Measurements from ENCODE around the gene PCDH19.

PCDH19 gene

DNA sequence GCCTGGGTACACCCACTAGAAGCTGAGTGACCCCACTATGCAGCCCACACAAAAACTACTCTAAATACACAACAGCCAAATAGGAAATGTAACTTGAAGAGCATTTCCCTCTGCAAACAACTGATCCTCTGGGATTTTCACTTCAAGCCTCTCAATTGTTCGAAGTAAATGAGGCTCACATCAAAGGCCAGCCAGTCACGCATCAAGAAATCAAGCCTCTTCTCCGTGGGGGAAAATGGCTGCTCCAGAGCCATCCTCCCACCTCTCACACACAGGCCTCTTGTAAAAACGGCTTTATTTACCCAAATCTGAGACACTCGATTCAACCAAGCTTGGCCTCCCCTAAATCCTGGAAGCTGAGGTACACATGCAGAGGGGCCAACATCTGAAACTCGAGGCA lies 14.3 kb downstream of the PCDH19 start:
- no peak for DNase-seq

DNA sequence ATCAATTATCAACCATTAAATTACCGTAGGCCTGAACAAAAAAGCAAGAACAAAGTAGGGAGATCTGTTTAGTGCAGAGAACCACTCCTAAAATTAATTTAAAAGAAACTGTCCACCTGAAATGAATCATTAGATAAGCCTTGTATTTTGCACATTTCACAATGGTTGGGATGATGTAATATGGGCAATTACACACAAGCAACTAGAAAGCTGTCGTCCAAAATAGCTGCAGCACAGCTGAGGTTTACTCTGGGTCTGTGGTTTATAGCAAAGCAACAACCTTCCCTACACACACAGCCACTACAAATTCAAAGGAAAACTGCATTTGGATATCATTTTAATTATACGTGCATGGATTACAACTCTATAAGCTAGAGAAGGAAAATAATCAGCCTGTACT lies 28.5 kb downstream of the PCDH19 start:
- no peak for DNase-seq

DNA sequence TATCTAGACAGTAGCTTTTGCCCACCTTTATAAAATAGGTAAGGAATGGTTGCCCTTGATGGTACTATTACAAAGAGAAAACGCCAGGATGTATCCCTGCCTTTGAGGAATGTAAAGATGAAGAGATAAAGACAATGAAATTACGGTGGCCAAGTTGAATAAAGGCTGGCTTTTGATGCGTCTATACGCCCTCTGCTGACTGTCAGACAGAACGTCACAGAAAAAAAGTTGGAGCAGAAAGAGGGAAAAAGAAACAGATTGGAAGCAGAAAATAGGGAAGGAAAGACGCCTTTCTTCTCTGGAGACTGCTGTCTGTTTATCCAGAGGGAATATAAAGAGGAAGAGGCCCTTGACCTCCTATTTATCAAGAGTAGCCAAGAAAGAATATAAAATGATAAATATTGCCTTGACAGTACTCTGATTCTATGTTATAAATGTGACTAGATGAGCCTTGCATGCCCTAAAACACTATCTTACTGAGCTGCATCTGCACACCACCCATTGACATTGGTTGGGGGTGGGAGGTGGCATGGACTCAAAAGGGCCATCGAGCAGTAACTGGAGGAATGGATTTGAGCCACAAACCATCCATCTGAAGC lies 30.6 kb downstream of the PCDH19 start:
- no peak for DNase-seq

DNA sequence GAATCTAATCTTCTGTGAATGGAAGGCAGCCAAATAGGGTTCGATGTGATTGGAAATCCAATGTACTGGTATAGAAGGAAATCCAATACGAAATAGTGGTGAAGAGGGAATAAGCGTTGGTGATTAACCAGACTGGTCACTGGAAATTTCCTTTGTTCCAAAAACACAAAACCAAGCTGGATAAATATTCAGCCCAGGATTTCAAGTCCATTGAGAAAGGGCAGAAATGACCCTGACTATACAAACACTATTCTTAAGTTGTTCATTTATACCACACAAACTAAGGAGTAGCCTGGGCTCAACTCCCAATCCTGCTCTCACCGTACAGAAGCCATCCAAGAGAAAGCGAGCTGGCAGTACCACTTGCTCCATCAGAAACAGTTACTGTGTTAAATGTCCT lies 32.2 kb downstream of the PCDH19 start:
- no peak for DNase-seq

DNA sequence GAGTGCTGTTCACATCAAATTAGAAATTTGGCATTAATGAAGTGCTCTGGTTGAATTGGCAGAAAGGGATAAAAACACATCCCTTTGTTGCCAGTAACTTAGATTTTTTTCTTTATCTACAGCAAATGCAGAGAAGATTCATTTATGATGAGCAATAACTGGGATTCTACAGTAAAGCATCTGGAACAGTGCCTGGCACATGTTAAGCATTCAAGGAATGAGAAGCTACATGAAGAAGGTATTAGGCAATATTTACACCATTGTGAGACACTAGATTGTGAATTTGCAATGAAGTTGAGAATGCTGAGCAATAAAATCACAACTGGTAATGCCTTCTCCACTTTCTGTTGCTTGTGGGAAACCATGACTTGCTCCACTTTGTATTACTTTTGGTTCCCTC lies 33.5 kb downstream of the PCDH19 start:
- no peak for DNase-seq

DNA sequence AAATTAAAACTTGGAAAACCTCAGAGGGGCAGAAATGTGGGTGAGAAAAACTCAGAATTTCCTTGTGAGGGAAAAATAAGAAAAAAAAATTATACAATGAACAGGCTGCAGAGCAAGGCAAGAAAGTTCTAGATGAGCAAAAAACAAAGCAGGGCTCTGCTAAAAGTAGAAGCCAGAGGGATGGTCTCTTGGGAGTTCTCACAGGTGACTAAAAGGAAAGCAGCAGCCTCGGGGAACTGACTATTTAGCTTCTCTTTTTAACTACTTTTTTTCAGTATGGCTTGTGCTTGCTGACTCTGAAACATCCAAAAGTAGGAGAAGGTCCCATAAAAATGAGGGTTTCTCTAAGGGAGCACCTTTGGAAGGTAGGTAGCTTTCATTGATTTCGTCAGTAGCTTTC lies 36.4 kb downstream of the PCDH19 start:
- DNase-seq: no peak

DNA sequence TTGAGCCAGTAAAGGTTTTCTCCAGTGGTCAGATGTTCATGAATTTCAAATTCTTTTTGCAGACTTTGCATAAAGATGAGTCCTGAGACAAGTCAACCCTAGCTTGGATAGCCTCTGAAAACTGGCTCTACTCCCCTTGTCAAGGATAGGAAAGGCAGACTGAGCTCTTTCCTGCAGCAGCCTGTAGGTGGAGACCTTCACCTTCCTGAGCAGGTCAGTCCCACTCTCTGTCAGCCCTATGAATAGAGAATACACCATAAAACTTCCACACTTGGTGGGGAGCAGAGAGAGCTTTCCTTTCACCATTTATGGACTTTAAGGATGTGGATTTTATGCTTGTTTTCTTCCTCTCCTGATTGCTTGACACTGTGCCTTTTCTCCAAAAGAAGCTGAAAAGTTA lies 41.9 kb downstream of the PCDH19 start:
- DNase-seq: no peak

DNA sequence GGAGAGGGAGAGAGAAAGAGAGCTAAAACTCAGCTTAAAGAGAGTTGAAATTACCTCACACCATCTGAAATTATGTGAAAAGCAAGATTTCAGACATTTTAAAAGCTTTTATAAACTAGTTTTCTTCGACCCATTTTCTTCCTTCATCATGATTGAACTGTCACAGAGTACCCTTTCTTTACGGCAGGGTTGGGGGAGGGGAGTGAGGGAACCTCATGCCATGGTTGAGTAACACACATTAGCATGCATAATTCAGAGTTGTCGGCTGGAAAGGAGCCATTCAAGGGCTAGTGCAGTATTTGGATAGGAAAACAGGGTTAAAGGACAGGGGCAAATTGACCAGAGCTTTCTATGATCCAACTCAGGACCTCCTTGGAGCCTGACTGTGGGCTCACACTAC lies 46.2 kb downstream of the PCDH19 start:
- no peak for DNase-seq

DNA sequence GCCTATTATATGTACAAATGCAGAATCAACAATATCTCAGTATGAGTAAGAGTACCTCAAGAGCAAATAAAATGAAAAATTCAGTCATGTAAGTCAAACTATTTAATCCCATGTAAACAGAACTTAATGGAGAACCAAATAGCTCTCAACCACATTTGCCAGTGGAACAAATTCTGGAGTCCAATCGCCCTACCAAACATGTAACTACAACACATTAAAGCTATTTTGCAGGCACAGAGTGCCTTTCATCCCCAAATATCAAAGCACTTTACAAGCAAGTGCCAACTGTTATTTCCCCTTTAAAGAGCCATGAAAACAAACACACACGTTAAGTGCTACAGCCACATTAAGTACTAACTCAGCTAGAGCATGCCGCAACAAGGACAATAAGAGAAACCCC lies 51.3 kb downstream of the PCDH19 start:
- no peak for DNase-seq

DNA sequence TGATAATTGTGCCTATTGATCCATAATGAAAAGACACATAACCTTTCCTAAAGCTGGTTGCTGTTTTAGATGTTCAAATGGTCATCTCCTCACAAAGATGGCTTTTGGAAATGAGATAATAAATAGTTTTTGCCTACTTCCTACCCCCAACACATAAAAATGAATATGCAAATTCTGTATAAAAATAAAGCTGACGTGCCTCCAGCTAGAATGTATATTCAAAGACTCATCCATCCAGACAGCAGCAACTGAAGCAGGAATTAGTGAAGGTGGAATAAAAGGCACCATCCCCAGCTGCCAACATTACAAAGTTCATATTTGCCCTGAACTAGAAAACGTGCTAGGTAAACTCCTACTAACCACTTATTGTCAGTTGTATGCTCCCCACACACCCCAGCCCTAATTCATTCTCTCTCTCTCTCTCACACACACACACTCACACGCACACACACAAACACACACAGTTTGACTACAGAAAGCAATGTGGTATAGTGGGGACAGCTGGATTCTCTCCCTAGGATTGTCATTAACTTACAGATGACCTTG lies 53.6 kb downstream of the PCDH19 start:
- DNase-seq: no peak

DNA sequence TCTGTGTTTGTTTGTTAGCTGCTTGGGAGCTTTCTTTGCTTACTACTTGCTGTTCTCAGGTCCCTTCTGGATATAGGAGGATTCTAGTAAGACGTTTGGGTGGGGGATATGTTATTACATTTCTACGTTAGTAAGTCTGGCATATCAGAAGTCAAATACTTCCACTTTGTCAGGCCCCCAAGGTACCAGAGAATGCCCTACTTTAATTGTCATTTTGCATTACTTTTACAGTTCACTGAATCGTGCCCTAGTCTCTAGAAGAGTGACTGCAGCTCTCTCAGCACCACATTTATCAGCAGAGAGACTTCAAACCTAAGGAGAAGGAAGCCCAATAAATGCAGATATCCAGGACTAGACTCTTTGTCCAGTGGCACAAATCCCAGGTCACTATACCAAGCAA lies 54.4 kb downstream of the PCDH19 start:
- DNase-seq: no peak

DNA sequence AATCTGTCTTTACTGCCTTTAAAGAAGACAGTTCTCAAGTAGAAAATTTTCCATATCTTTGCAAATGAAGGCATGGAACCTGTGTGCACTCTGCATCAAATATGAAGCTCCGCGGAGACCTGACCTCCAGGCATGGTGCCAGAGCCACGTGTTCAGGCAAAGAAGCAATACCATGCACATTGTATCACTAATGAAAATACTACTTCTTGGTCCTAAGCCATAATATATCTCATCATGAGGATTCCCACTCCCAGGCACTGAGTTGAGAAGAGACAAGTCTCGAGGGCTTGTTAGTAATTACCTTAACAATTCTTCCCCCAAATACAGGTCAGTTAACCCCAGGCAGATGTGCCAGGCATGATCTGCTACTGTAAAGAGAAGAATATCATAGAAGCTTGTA lies 56.7 kb downstream of the PCDH19 start:
- DNase-seq: no peak

DNA sequence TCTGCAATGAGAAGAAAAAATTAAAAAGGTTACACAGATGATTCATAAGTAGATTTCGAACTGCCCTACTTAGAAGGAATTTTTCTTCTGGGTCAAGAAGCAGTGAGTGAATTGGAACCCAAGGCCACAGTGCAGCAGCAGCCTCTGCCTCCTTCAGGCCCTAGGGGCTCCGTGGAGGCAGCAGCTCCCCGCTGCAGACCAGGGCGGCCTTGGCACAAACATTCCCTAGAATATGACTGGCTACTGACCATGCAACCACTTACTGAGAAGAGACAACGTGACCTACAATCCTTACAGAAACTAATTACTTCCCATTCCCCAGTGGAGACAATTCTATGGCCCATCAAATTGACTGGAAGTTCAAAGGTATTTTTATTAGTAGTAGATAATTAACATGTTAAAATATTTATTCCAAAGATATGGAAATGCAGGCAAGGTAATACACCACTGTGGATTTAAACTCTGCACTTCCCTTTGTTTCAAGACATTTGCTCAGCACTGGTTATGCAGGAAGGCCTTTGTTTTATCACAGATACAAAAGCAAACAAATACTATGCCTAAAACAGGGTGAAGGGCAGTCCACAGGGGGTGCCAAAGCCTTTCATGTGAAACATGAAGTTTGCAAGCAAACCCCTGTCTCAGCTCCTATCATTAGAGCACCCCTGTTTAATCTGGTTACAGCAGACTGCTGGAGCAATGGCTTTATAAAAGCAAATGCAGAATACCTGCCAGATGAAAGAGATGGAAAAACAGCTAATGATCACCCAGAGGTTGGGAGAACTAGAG lies 59.2 kb downstream of the PCDH19 start:
- DNase-seq: no peak

DNA sequence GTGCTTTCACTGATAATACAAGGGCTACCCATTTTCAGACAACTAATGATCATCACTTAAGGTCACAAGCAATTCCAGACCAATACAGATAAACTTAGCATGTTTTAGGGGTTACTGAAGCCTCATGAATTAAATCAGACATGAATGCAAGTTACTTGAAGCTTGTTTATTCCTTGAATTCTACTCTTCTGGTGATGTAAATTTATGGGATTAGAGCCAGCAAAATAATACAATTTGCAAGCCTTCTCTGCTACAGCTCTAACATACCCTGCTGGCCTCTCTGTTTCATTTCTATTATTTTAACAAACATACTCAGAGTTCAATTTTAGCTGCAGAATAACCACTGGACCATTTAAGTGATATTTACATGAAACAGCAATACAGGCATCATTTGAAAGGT lies 60.7 kb downstream of the PCDH19 start:
- DNase-seq: no peak

DNA sequence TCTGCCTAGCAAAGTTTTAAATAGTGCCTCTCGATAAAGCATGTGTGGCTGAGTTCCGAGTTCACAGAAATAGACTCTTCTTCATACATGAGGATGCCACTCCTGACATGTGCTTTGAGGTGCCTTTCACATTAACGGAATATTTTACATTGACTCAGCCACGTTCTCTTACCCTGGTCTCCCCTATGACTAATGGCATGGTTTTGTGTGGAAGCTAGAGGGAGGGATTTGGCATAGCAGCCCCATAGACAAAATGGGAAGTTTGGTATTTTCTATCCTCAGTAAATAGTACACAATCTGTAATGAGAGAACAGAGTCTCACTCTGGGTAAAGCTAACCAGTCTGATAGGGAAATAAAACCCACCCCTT lies 68.9 kb downstream of the PCDH19 start:
- DNase-seq: no peak

DNA sequence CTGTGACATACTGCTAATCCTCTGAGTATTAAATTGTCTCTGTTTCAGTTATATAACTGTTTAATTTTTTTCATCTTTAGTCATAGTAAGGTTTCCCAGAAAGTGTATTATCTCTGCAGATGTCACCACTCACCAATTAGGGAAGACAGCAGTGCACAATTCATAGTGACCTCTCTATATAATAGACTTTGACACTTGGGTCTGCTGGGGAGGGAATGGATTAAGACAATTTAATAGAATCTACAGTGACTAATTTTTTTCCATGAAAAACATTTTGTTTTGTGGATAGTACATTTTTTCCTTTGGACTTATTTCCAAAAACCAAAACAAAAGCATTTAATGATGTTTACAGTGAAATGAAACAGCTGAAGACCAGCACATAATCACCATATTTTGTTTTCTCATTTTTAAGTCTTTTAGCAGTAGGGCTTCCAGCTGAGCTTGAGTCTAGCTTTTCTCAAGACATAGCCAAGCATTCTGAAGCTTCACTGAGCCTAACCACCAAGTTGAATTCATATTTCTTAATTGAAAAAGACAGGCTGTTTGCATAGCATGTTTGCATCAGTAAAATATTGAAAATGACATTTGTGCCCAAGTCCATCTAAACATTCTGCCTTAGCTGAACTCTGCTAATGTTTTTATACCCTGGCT lies 69.5 kb downstream of the PCDH19 start:
- no peak for DNase-seq

DNA sequence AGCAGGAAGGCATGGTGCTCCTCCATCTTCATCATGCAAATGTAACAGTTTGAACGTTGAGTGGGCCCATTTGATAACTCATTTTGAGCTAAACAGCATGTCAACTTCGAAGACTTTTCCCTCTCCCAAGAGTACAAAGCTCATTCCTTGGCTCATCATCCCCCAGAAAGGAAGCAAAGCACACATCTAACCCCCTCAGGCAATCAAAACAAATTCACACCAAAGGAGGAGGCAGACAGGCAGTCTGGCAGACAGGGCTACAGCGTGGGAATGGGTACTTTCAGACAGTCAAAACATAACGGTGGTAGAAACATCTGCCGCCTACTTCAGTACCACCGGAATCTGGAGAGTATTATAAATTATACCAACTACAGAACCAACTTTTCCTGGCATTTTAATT lies 81.7 kb downstream of the PCDH19 start:
- no peak for DNase-seq

DNA sequence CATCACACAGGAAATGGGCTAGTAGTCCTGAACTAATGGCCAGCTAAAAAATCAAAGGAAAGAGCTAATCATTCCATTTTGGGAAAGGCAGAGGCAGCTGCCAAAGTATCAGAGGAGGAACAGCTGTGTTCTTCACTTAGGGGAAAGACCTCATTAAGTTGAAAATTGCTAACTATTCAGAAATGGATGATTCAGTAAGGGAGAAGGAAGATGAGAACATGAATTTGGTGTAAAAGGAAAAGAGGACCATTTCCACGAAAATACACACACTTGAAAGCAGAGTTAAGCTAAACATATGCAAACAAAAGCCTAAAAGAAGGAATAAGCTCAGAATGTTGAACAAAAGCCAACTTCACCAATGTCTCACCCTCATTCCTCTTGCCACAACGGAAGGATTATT lies 90.4 kb downstream of the PCDH19 start:
- no peak for DNase-seq

DNA sequence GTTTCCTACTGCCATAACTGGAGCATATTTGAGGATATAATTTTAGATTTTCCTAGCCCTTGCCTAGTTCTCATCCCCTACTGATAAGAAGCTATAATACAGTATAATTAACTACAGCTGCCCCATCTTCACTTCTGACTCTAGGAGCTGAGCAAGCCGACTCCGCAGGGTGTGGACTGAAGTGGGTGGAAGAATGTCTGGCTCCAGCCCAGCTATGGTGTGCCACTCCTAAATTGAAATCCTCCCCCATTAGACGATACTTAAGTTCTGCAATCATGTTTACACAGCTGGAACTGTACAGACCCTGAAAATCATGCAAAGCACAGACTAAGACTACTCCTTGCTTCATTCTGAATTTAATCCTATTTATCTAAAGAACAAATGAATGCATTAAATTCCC lies 93.1 kb downstream of the PCDH19 start:
- DNase-seq: peak; percentile 81

DNA sequence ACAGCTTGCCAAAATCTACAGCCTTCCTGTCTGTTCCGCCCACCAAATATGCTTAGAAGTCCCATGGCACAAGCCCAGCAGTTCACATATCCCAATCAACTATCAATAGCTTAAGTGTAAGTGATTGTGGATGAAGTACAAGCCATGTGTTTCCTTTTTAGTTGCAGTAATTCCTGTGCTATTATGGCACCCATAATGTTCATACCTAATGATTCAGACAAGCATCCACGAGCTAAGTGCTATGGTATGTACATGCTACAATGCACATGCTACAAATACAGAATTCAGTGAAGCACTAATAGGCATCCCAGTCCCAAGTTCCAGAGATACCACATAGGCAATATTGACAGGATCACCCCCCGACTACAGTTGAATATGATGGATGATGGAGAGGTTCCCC lies 94.5 kb downstream of the PCDH19 start:
- DNase-seq: no peak

DNA sequence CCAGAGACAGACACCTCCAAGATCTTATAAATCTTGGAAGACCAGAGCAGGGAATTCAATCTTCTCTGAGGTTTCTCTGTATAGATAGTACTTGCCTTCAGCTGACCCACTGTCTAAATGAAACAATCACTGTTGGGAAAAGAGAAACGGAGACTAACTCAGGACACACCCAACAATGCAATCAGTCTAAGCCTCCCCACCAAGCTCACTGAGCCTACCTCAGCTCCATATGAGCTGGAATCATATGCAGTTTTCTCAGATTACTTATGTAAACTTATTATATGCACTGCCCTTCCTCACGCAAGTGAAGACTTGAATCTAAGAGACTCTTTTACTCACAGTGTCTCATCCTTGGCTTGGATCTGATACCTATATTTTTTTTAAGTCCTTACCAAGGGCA lies 110.5 kb downstream of the PCDH19 start:
- no peak for DNase-seq

DNA sequence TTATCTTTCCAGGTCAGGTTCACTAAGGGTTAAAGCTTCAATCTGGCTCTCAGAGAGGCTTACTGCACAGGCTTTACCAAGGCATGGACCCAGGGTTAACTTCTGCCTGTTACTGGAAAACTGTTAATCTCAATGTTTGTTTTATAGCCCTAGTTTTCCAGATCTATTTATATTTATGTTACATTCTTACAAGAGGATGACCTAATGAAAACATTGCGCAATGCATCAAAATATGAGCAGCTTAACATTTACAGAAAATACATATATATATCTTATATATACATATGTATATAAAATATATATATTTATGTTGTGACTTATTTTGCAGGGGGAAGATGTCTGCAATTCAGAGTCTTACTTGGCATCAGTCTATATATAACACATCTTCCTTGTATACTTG lies 112.3 kb downstream of the PCDH19 start:
- DNase-seq: no peak

DNA sequence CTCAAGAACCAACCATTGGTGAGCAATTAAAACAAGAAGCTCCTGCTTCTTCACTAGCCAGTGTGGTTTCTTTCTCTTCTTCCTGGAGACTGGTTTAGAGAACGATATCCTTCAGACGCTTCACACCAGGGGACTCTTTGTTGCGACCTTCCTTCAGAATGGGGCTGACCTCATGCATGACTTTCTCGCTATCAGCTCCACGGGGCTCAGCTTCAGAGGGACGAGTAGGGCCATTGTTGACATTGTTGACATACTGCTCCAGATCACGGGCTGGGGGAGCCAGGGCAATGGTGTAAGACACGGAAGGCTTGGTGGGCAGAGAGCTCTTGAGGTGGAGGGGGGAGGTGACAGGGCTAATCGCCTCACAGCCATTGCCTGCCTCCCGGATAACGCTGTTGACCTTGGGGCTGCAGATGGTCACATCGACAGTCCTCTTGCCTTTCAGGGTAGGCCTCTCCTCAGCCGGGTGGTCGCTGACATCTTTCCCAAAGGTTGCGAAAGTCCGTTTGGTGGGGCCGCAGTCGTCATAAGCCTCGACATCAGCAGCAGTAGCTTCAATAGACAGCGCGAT lies 113.8 kb downstream of the PCDH19 start:
- no peak for DNase-seq

DNA sequence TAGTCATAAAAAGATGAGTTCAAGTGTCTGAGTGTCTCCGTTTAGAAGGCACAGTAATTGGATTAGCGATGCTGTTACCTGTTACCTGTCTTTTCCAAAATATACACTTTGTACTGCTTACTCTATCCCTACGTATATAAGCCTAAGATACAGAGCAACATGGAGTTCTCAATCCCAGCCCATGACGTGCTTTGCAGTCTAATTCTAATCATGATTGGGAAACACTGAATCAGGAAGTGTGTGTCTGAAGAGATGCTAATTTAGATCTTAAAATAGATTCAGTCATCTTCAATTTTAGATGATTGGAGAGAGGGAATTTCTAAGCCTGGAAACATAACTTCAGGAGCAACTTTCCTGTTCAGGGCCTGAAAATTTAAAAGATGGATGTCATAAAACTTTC lies 115.1 kb downstream of the PCDH19 start:
- no peak for DNase-seq
